ENCODE results near the gene IVNS1ABP.

DNA sequence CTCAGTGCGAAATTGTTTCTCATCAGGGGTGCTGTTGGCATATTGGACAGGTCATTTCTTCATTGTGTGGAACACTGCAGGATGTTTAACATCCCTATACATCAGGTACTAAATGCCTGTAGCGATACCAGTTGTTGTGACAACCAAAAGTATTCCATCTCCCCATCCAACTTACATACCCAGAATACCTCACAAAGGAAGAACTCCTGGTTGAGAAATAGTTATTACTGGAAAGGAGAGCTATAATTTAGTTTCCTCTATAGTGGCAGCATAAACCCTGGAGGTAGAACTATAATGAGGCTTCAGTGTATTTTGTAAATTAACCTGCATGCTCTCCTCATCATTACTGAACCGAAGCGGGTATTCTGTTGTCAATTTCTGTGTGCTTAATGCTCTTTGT, 45.1 kb downstream of the IVNS1ABP start:
- TF ChIP-seq POLR2A (IDR thresholded peaks at IDR 0.05; ENCODE audit: low read depth): no peak
- TF ChIP-seq, protein P1, sequence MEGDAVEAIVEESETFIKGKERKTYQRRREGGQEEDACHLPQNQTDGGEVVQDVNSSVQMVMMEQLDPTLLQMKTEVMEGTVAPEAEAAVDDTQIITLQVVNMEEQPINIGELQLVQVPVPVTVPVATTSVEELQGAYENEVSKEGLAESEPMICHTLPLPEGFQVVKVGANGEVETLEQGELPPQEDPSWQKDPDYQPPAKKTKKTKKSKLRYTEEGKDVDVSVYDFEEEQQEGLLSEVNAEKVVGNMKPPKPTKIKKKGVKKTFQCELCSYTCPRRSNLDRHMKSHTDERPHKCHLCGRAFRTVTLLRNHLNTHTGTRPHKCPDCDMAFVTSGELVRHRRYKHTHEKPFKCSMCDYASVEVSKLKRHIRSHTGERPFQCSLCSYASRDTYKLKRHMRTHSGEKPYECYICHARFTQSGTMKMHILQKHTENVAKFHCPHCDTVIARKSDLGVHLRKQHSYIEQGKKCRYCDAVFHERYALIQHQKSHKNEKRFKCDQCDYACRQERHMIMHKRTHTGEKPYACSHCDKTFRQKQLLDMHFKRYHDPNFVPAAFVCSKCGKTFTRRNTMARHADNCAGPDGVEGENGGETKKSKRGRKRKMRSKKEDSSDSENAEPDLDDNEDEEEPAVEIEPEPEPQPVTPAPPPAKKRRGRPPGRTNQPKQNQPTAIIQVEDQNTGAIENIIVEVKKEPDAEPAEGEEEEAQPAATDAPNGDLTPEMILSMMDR (IDR thresholded peaks at IDR 0.05): no peak
